Activated CD4-positive, alpha-beta T cell treated with anti-CD3 and anti-CD28 coated beads, Interleukin-2, amount 50 U/mL, for 24 hours (primary cell): ENCODE results near the gene GJB2.
"Not testable (repeated sequence)": the region's sequence is repeated elsewhere in the genome, so short reads cannot be mapped to it uniquely, and the experiment has no call there.

Experiments
- DNase-seq, 2 donors: peaks; one replicate each; pipeline ENCODE4 v3.0.0-alpha.2; 2020; ENCODE audit warnings: low read depth in 1 of 2, low spot score in 1 of 2

Gene GJB2

DNA sequence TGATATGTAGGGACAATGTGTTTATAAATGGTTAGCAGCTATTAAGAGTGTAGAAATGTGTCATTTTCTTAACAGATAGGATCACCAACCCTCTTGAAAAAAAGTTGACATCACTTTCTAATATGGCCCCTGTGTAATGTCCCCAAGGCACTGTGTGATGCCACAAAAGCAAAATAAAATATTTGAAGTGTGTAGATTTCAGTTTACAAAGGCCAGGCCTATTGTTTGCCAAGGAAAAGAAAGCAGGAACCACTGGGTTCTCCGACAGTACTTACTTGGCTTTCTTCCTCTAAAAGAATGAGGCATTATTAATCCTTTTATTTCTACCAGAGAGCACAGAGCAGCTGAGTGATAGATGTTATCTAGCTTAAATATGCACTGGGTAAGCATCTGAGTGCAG lies 21.4 kb downstream of the GJB2 start:
- no peak for DNase-seq

DNA sequence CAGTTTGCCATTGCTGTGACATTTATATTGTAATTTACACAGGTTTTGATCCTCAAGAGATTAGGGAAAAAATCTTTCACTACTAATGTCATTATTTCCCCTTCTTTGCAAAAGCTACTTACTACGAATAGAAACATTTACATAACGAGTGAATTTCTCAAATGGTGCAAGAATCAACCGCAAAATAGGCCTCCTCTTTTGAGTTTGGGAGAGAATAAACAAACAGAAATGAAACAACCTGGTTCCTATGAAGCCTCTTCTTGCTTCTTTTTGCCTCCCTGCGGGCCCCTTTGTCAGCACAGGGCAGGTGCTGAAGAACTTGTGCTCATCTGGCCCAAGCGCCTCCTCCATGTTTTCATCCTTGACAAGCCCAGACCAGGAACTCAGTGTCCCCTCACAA lies 21.8 kb downstream of the GJB2 start:
- DNase-seq = no peak

DNA sequence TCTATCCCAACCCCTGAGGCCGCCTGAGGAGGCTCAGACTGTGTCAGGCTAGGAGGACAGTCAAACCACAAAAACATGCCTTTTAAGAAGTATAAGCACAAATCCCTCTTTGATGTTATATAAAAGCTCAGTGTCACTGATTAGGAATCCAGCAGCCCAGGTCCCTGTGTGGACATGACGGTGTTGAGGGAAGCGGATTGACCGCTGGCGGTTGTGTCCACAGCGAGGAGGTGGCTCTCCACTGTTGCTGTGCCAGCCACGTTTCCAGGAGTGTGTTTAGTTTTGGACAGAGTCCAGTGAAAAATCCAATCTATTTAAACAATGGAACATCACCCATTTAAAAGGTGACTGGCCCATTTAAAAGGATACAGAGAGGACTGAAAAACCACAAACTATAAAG lies 24.3 kb downstream of the GJB2 start:
- no peak for DNase-seq

DNA sequence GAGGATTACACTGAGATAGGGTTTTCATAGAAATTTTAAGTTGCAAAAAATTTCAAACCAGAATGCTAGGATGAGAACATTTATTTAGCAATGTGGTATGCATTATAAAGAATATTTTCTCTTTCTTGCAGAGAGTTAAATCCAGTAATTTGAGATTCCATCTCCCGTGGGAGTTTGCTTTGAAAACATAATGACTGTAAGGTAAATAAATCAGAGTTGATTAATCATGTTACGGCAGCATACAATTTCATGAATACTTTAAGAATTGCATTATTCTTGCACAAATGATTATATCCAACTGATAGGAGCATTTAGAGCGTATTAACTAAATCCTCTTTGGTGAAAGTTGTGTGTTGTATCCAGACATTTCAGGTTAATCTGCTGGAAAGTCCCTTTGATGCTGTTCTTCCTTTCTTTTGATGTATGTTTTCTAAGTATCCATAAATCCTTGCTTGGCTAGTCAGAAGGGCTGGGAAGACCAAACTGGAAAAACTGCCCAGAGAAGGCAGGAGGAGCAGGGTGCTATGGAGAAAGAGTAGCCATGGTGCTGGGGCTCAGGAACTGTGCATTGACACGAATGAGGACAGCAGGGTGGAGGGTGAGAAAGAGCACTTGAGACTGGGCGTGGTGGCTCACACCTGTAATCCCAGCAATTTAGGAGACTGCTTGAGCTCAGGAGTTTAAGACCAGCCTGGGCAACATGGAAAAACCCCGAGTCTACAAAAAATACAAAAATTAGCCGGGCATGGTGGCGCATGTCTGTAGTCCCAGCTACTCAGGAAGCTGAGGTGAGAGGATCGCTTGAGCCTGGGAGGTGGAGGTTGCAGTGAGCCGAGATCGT lies 27.1 kb downstream of the GJB2 start:
- no peak for DNase-seq

DNA sequence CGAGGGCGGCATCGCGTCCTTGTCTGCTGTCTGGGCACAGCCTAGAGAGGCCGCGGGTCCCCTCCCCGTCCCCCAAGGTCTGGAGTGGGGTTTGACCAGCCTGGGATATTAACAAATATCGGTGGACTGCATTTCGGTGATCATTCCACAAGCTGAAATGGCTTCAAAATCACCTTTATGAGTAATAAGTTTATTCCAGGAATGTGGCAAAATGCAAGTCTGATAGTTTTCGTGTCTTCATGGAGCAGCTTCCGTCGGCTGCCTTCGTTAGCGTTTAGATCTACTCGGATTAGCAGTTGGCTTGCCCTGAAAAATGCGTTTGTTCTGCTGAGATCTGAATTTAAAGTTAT lies 30.8 kb downstream of the GJB2 start:
- no peak for DNase-seq

DNA sequence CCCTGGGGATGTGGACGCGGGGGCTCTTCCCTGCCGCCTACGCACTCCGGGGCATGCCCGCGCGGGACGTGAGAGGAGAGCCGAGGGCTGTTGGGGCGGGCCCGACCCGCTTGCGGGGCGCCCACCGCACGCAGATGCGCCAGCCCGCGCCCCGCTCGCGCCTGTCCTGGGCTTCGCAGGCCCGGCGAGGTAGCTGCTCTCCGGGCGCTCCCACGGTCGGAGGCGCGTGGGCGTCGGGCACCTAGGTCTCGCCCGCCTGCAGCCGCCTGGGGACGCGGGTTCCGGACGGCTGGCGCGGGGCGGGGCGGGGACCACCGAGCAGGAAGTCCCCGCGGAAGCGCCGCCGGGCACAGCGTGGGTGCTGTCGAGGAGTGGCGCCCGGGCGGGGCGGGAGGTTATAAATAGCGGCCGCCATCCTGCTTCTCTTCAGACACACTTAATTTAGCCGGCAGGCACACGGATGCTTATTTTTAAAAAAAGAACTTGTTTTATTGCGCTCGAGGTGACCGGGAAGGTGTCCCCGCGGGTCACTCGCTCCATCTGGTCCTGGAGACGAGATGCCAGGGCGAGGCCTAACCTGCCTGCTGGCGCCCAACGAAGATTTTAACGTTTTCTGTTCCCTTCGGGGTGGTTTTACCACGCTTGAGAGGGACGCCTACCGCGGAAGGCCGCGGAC lies 31.3 kb downstream of the GJB2 start:
- DNase-seq = no peak

DNA sequence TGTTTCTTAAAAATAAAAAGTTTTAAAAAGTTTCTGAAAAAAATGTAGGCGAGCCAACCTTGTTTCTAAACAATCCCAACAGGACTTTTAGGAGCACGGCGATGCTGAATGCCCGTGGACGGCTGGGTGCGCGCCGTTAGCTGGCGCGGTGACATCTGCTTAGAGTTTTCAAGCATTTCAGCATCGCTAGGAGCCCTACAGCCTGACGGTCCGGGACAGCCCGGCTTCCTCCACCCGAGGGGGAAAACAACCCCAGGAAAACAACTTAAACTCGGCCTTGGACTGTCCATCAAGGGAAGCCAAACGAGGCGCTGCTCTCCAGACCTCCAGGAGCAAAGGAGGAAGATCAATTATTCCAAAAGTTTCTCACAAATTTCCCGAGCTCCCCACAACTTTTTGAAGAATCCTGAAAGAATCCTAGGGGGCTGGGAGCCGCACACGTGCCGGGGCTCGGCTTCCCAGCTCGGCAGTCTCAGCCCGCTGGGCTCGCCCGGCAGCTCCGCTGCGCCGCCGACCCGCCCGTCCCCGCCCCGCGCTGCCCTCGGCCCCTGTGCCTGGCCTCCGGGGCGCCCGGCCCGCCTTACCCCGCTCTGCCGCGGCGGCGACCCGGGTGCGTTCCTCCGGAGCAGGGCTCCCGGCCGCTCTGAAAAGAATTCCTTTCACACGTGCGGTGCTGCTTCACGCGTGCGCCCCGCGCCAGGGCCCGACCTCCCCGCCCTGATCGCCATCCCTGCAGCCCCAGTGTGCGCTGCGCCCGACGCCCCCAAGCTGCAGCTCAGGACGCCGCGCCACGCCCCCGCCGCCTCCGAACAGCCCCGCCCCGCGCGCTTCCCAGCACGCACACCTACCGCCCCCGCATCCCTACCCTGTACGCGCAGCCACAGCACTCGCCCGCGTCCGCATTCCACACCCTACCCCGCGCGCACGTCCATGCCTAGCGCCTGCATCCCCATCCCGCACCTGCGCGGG lies 32.1 kb downstream of the GJB2 start, which contains the start of gene GJA3:
Gene GJA3 (minus strand): TSS at position 747 of the 969 bp plus-strand sequence. CDS start 17,764 bp downstream, outside the sequence.
- peak; percentile 6 to 36 for DNase-seq

DNA sequence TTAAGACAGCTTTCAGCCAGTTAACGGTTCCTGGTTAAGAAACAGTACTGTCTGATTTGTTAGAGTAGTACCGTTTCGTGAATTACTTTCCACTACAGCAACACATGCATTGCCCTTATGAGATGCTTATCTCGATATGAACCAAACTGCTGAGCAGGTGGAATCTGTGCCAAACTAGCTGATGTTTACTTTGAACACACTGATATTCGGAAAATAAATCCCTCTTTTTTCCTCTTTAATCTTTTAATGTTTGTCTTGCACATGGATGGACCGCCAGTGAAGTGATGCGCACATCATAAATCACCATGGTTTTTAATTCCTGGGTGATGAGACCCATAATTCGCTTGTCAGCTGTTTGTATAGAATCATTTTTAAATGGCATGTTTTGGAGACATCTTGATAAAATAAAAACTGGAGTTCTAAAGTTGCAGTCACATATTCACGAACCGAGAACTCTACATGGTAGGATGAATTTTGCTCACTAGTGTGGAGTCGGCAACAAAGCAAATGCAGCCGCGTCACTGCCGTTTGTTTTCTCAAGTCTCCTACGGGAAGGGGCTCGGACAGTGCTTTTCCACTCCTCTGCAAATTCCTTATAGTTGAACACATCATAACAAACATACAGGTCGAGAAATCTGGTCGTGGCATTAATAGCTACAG lies 33.0 kb downstream of the GJB2 start:
- no peak for DNase-seq

DNA sequence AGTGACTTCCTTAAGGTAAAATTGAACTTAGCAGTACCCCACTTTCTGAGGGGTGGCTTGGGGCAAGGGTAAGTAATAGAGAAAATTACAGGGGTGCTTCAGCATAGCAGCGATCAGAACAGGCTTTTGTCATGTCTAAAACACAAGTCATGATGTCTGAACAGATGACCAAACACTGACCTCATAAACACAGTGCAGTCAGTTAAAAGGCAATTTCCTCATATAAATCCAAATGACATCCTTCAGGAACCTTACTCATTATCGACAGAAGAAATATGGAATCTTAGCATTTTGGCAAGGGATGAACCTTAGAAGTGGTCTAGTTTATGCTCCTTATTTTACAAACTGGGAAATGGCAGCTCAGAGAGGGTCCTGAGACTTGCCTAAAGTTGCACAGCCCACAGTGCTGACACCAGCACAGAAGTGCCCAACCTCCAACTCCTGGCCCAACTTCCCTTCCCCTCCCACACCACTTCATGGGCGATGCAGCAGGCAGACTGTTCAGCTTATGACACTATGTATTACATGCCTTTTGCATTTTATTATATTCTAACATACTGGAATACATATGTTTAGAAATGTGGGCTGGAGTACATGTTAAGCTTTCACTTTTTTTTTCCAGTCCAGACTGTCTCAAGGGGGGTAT lies 35.5 kb downstream of the GJB2 start:
- no peak for DNase-seq

DNA sequence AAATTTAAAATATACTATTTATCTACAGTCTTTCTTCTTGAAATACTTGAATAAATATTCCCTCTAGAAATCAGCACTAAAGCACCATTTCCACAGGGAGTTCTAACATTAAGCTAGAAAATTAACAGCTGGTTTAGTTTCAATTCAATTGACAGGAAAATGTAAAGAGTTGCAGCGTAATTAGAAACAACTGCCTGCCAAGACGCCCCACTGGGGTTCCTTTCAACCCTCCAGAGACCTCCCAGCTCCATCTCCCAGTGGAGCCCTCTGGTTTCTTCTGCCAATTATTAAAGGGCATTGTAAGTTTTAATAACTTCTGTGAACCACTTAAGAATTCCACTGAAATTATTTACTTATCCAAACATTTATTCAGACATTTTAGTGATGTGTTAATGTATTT lies 36.0 kb downstream of the GJB2 start:
- no peak for DNase-seq

DNA sequence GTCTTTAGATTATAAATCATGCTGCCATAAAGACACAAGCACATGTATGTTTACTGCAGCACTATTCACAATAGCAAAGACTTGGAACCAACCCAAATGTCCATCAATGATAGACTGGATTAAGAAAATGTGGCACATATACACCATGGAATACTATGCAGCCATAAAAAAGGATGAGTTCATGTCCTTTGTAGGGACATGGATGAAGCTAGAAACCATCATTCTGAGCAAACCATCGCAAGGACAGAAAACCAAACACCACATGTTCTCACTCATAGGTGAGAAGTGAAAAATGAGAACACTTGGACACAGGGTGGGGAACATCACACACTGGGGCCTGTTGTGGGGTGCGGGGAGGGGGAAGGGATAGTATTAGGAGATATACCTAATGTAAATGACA lies 39.4 kb downstream of the GJB2 start:
- DNase-seq = not testable (repeated sequence)

DNA sequence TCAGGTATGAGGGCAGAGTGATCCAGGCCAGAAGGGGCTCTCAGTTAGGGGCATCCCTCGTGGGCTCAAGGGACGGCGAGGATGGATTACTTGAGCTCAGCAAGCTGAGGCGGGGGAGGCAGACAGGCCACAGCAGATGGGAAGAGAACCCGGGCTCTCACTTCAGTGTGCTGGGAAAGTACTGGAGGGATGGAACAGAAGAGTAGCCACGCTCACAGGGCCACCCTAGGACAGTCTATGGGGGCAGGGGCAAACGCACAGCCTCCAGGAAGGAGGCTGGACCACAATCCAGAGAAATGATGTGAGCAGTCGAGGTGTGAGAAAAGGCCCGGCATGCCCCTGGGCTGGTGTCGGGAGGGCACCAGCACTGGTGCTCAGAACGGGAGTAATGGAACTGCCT lies 41.1 kb downstream of the GJB2 start:
- no peak for DNase-seq

DNA sequence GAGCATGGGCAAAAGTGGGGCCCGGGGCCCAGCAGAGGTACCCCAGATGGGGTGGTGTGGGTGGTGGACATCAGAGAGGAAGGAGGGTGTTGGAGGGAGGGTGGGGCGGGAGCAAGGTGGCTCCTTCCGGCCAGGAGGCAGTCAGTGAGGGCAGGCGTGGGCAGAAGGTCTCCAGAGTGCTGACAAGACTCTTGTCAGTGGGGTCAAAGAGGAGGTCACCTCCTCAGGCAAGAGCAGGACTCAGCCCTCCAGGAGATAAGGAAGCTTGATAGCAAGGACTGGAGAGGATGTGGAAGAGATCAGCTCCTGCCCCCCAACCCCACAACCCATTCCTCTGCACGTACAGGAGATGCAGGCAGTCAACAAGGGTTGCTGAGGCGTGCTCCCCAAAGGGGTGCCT lies 41.7 kb downstream of the GJB2 start:
- DNase-seq = no peak

DNA sequence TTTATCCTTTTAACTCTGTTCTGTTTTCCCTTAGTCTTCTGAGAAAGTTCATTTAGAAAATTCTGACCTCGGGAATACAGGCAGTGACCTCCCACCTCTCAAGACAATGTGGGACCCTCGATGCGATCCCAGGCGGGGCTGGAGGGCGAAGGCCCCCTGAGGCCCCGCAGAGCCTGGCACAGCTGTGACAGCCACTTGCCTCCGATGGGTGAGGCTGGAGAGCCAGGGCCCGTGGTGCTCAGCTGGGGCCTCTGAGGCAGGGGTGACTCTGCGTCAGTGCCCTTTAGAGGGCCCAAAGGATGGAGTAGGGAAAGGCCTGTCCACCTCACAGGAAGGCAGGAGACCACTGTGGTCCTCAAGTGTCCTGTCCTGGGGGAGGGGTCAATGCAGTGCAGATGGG lies 42.2 kb downstream of the GJB2 start:
- no peak for DNase-seq

DNA sequence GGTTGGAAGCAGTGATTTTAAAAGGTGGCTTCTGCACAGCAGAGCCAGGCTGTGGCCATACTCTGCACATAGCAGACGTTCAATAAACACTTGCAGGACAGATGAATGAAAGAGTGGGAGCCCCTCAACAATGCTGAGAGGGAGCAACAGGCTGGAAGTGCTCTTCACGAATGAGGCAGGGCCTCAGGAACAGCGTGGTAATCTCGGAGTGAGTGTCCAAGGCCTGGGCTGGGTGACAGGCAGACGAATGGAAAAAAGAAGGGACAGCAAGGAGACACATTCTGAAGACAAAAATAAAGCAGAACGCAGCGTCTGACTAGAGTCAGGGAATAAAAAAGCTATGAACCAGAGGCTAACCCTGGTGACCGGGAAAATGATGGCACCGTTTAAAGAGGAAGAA lies 43.0 kb downstream of the GJB2 start:
- DNase-seq = no peak

DNA sequence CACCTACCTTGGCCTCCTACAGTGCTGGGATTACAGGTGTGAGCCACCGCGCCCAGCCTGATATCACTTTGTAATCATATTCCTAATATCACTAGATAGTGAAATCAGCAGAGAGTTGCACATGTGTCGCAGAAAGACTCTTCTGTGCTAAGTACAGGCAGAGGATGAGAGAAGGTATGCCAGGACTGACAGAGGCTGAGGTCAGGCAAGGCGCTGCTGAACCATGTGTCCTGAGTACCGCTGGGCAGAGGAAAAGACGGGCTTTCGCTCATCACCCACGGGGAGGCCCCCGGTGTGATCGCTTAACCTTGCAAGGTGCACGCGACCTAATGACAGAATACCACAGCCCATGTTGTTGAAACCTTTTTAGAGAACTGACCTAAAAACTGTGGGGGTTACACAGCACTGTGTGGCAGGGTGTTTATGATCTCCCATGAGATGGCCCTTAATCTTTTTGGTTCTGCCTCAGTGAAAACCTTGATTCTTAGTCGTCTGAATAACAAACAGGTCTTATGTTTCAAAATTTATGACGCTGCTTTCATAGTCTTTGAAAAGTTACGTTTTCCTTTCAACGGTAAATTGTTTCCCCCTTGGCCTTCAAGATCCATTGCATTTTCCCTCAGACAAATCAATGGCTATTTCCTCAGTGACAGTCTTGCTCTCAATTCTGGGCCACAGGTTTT lies 44.1 kb downstream of the GJB2 start:
- DNase-seq = no peak

DNA sequence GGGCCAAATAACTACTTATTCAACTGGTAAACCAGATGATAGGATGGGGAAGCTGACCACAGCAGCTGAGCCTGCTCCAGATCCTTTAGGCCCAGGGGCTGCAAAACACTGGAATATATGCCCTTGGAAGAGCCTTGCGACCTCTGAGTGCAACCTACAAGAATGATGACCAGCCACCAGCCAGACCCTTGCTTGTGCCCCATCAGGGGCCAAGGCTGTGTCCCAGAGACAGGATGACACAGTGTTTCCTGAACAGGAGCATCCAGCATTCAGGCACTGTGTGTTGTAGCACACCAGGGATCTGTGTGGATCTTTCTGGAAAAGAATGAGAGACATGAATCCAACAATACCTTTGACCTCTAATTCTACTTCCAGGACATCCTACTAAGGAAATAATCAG lies 46.4 kb downstream of the GJB2 start:
- DNase-seq = no peak

DNA sequence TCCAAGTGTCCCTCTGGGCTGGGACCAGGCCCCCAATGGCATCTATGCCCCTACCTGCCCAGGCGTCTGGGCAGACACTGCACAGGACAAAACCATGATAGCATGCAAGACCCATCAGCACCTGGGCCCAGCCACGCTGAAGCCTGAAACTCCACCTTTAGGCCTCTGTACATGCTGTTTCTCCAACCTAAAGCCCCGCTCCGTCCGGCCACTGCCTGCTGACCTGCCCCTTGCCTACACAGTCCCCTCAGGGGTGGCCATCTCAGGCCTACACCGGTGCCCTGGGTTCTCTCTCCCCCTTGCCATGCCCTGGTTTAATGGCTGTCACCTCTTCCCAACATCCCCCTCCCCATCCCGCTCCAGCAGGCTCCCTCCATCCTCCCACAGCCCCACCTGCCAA lies 47.2 kb downstream of the GJB2 start:
- no peak for DNase-seq

DNA sequence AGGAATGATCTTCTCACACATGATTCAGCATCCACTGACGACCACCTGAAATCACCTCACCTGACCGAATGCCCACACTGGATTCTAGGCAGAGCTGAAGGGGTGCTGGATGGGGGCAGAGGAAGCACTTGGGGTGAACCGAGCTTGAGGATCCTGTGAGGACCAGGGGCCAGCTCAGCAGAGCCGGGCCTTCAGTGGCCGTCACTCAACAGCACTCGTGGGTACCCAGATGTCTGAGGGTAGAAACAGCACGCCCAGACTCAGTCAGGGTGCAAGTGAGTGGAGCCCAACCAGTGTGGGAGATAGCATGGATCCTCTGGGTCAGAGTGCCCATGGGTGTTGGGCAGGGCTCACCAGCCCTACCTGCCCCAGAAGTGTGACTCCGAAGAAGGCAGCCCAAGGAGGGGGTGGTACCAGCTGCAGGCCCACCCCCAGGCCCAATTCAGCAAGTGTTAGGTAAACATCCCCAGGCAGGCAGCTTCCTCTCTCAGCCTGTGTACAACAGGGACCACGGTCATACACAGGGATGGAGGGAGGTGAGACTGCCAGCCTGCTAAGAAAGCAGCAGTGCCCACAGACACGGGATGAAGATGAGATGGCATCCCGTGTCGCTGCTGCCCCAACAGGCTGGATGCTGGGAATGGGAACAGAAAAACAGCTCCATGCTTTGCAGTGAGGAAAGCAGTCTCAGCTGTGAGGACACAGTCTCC lies 48.4 kb downstream of the GJB2 start:
- no peak for DNase-seq
